Non-pigmented ciliary epithelial cell (primary cell): Measurements from ENCODE around the gene FZD10.

Experiments used
- DNase-seq: peaks from one replicate; pipeline ENCODE4 v3.0.0-alpha.2; 2010; ENCODE audit warnings: low read depth

FZD10 gene

DNA sequence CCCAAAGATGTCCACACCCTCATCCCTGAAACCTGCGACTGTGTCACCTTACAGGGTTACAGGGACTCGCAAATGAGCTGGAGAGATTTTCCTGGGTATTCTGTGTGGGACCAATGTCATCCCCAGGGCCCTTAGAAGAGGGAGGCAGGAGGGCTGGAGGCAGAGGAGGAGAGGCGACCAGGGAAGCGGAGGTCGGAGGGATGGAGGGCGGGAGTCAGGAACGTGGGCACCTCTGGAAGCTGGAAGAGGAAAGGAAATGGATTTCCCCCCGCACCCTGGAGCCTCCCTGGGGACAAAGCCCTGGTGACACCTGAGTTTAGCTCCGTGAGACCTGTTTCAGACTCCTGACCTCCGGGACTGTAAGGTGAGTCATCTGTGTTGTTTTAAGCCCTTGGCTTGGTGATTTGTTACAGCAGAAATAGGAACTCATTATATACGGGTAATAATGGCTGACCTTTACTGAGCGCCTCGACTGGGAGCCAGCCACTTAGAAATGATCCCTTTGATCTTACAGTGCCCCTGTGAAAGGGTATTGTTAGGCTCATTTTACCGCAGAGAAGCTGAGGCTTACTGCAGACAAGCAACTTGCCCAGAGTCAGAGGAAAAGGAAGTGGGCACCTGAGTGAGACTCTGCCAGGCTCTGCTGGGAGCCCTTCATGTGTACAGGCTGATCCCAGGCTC, 29.3 kb upstream of the FZD10 start:
- DNase-seq: no peak

DNA sequence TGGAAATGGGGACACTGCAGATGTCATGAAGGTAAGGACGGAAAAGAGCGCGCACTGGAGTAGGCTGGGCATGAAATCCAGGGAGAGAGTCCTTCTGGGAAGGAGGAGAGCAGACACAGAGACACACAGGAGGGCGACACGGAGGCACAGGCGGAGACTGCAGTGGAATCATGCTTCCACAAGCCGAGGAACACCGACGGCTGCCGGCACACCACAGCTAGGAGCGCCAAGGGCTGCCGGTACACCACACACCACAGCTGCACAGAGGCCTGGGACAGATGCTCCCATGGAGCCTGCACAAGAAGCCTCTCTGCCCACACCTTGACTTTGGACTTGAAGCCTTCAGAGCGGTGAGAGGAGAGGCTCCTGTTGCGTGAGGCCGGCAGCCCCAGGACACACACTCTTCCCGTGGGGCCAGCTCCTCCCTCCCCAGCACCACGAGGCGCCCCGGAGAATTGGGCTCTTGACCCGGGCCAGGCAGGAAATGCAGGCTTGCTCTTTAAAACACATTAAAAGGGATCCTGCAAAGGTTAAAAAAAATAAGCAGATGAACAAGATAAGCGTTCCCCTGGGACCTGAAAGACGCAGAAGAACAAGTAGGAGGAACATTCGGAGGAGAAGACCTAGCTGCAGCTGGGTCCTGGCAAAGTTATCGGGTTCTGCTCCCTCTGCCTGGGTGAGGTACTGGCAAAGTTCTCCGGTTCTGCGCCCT, 28.3 kb upstream of the FZD10 start:
- DNase-seq: no peak

DNA sequence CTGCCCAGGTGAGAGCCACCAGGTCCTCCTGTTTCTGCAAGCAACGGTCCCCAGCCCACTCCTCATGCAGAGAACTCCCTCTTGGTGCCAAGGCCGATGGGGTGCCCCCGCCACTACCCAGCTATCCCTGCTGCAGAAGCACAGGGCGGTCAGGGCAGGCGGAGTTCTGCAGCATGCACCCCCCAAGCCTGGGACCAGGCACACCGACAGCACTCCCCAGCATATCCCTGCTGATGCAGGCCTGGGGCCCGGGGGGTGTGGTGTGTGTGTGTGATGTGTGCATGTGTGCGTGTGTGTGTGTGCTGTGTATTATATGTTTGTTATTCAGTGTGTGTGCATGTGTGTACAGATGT, 27.7 kb upstream of the FZD10 start:
- no peak for DNase-seq

GRCh38 chr12:130136509-130137039, 25.7 kb upstream of the FZD10 start:
- DNase-seq: no peak

DNA sequence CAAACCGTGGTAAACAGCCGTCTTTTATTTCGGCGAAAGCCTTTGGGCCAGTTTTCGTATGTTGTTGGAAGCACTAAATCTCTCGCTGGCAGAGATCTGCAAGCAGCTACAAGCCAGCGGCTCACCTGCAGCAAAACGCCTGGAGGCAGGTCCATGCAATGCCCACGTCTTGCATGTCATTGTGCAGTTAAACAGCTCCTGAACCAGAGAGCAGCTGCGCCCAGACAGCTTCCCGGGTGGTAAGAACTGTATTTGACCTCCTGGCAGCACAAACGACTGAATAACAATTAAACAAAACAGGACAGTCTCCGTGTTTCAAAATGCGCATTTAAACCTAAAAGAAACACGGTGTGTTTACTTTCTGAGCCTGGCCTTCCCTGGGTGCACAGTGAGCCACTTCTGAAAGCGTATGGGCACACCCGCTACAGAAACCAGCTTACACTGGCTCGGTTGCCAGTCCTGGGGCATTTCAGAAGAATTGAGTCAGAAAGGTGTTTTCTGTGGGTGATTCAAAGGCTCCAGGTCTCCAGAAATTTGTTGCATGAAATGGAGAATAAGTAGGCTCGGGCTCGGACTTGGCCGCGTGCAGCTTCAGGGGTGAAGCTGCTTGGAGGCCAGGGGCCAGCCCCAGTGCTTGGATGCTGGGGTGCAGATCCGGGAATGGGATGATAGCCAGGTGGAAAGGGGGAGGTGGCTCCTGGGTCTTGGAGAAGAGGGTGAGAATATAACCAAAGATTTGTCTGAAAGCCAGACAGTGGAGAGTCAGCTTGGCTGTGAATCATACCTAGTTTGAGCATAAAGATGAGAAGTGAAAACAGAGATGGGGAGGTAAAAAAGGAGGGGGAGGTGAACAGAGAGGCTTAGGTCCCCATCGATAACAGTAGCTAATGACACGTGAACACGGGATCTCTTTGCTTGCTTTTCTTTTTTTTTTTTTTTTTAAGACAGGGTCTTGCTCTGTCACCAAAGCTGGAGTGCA, 24.9 kb upstream of the FZD10 start:
- no peak for DNase-seq

DNA sequence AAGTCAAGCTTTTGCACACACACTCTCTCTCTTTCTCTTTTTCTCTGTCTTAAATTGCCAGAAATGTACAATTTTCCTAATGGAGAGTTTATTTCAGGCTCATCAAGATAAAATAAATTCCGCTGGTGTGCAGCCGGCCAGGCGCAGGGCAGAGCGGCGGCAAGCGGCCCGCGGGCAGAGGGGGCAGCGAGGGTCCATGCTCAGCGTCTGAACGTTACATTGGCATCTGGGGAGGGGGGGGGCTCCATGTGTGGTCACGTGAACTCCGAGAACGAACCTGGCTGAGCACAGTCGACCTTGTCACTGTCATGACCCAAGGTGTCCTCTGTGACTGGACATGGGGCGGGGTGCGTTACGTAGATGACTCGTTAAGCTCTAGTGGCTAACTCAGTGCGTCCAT, 23.8 kb upstream of the FZD10 start:
- DNase-seq: no peak

GRCh38 chr12:130139567-130140421, 22.5 kb upstream of the FZD10 start:
- DNase-seq: no peak

- DNase-seq: no peak
Observed at GRCh38 chr12:130141105-130141504, 21.2 kb upstream of the FZD10 start.

GRCh38 chr12:130141901-130142683, 20.2 kb upstream of the FZD10 start:
- DNase-seq: no peak

DNA sequence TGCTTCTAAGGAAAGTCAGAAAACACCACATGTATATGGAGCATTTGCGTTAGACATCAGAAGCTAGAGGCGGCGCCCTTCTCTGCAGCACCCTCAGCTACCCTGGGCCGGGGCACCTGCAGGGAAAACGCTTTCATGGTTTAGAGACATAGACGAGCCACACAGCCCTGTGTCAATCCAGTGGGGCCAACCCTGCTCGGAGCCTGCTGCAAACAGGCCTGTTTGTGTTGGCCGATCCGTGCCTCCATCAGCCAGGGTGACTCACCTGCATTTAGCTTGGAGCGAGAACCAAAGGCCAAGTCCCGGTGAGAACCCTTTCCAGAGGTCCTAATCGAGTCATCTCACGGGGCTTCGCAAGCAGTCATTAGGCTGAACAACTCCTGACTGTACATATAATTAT, 19.5 kb upstream of the FZD10 start:
- no peak for DNase-seq

GRCh38 chr12:130143136-130143535, 19.1 kb upstream of the FZD10 start:
- DNase-seq: no peak

DNA sequence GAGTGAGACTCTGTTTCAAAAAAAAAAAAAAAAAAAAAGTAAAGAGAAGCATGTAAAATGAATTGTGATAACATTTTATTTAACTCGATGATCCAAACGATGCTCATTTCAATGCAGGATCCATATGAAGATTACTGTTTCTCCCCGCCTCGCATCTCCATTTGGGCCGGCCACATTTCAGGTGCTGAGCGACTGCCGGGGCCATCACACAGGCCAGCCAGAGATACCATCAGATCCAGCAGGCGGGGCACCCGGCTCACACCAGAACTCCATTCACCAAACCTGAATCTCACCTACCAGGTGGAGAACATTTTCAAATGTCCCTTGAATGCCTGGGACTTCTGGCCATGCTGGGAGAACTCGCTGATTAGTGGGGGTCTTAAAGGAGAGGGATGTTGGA, 18.0 kb upstream of the FZD10 start:
- DNase-seq: no peak

DNA sequence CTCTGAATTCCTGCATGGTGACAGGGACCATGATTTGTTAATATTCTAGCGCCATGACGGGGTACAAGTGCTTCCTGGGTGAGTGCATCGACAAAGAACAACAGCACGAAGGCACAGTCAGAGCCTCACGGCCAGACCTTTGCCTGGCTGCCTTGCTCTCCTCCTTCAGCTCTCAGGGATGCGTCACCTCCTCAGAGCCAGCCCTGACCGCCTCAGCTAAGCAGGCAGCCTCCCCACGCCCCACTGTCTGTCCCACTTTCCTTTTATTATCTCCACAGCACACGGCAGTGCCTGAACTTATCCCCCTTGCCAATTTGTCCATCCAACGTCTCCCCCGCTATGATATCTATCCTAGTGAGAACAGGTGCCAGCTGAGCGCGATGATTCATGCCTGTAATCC, 16.5 kb upstream of the FZD10 start:
- DNase-seq: no peak

- DNase-seq: no peak
Observed at GRCh38 chr12:130146176-130146931, 15.9 kb upstream of the FZD10 start.

GRCh38 chr12:130147875-130148596, 14.2 kb upstream of the FZD10 start:
- DNase-seq: no peak

DNA sequence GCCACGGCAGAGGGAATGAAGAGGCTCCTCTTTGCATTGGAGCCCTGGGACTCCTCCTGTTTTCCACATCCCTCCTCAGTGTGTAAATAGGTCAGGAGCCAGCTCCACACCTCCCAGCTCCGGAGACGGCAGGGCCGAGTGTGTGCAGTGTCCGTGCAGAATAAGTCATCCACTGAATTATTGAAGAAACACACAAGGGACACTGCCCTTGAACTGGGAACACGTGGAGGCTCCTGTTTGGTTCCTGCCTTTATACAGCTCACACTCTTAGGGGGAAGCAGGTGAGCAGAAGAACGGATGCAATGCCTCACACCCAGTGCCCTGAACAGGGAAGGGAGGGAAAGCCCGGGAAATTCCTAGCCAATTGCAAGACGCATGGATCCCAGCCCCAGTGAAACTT, 10.4 kb upstream of the FZD10 start:
- DNase-seq: no peak

DNA sequence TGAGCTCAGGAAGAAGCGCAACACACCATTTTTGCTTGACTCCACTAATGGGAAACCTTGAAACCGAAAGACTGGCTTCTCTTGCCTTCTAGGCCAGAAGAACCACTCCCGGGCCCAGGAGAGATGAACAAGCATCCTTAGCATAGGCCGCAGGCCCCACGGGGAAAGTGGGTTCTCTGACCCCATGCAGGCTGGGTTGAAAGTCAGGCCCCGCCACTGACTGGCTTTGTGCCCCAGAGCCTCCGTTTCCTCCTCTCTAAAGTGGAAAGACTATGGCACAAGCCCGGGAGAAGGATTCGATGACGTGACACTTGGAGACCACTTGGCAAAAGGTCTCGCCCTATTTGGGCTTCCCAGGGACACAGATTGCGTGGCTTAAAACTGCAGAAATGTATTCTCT, 9.9 kb upstream of the FZD10 start:
- no peak for DNase-seq

- no peak for DNase-seq
Observed at GRCh38 chr12:130153803-130154202, 8.5 kb upstream of the FZD10 start.
